Trophoblast cell (in vitro differentiated cells and primary cell): ENCODE data around the gene MRM3.

Experiments
- DNase-seq, 2 donors: peaks; one replicate each; pipeline ENCODE4 v3.0.0-alpha.2; 2016
- H2AFZ ChIP-seq: 2 replicates; pipeline ENCODE4 v1.6.1; 2013; ENCODE audit warnings: low read length, moderate library complexity, mild to moderate bottlenecking; ENCODE audit not compliant: insufficient read depth, poor library complexity
- H2AK5ac ChIP-seq: 2 replicates; pipeline ENCODE4 v1.6.1; 2013; ENCODE audit warnings: mild to moderate bottlenecking, low read length
- H2BK120ac ChIP-seq: 2 replicates; pipeline ENCODE4 v1.6.1; 2013; ENCODE audit warnings: low read length, mild to moderate bottlenecking, moderate library complexity; ENCODE audit not compliant: insufficient read depth, poor library complexity
- H2BK12ac ChIP-seq: 2 replicates; pipeline ENCODE4 v1.6.1; 2013; ENCODE audit warnings: mild to moderate bottlenecking, low read length, moderate library complexity
- H2BK5ac ChIP-seq: 2 replicates; pipeline ENCODE4 v1.6.1; 2013; ENCODE audit warnings: low read length, low read depth, moderate library complexity, mild to moderate bottlenecking; ENCODE audit not compliant: poor library complexity
- H3K14ac ChIP-seq: 2 replicates; pipeline ENCODE4 v1.6.1; 2013; ENCODE audit warnings: mild to moderate bottlenecking, low read length
- H3K18ac ChIP-seq: 2 replicates; pipeline ENCODE4 v1.6.1; 2013; ENCODE audit warnings: mild to moderate bottlenecking, low read length
- H3K23ac ChIP-seq: 2 replicates; pipeline ENCODE4 v1.6.1; 2013; ENCODE audit warnings: low read length
- H3K27ac ChIP-seq: 2 replicates; pipeline ENCODE4 v1.5.1; 2013; ENCODE audit warnings: low read depth, mild to moderate bottlenecking, inconsistent platforms, low read length, moderate library complexity
- H3K27me3 ChIP-seq: 2 replicates; pipeline ENCODE4 v1.6.1; 2013; ENCODE audit warnings: inconsistent platforms, mild to moderate bottlenecking, low read length, moderate library complexity; ENCODE audit not compliant: insufficient read depth
- H3K36me3 ChIP-seq, 2 experiments: 1 replicate in 1 of 2; 2 replicates in 1 of 2; pipeline ENCODE4 v1.6.1; 2013; ENCODE audit warnings: low read length in 2 of 2, mild to moderate bottlenecking in 2 of 2, moderate library complexity in 1 of 2; ENCODE audit not compliant: insufficient read depth in 2 of 2, control insufficient read depth in 1 of 2
- H3K4ac ChIP-seq: 2 replicates; pipeline ENCODE4 v1.6.1; 2013; ENCODE audit warnings: low read depth, mild to moderate bottlenecking, low read length, moderate library complexity
- H3K4me1 ChIP-seq, 2 experiments: 1 replicate in 1 of 2; 2 replicates in 1 of 2; pipeline ENCODE4 v1.6.1; 2013; ENCODE audit warnings: low read length in 2 of 2, mild to moderate bottlenecking in 2 of 2, moderate library complexity in 1 of 2; ENCODE audit not compliant: insufficient read depth in 2 of 2, control insufficient read depth in 1 of 2
- H3K4me2 ChIP-seq: 2 replicates; pipeline ENCODE4 v1.6.1; 2013; ENCODE audit warnings: inconsistent platforms, mild to moderate bottlenecking, low read length, moderate library complexity
- H3K4me3 ChIP-seq: 2 replicates; pipeline ENCODE4 v1.5.1; 2013; ENCODE audit warnings: mild to moderate bottlenecking, low read depth, low read length, inconsistent platforms
- H3K79me1 ChIP-seq: one replicate; pipeline ENCODE4 v1.6.1; 2013; ENCODE audit warnings: low read length
- H3K79me2 ChIP-seq: 2 replicates; pipeline ENCODE4 v1.6.1; 2013; ENCODE audit warnings: low read length, mild to moderate bottlenecking; ENCODE audit not compliant: control insufficient read depth, insufficient read depth, poor library complexity
- H3K9ac ChIP-seq: 2 replicates; pipeline ENCODE4 v1.6.1; 2013; ENCODE audit warnings: mild to moderate bottlenecking, low read length
- H3K9me3 ChIP-seq: 2 replicates; pipeline ENCODE4 v1.6.1; 2013; ENCODE audit warnings: low read depth, mild to moderate bottlenecking, control low read depth, inconsistent platforms, low read length; ENCODE audit not compliant: insufficient read depth
- H4K12ac ChIP-seq: 2 replicates; pipeline ENCODE4 v1.6.1; 2013; ENCODE audit warnings: low read depth, mild to moderate bottlenecking, low read length, moderate library complexity
- H4K8ac ChIP-seq: 2 replicates; pipeline ENCODE4 v1.6.1; 2013; ENCODE audit warnings: low read depth, mild to moderate bottlenecking, low read length, moderate library complexity
- H4K91ac ChIP-seq: one replicate; pipeline ENCODE4 v1.6.1; 2013; ENCODE audit warnings: low read depth, mild to moderate bottlenecking, low read length, moderate library complexity
- WGBS: extraction: QIAGEN DNeasy Blood & Tissue Kit; methylation state at CpG from one replicate; pipeline ENCODE4 v1.1.7; 2013; ENCODE audit warnings: missing lambda C conversion rate; ENCODE audit not compliant: insufficient read length, insufficient coverage; ENCODE audit errors: extremely low coverage; 5-methylcytosine and 5-hydroxymethylcytosine counted together

The MRM3 gene

DNA sequence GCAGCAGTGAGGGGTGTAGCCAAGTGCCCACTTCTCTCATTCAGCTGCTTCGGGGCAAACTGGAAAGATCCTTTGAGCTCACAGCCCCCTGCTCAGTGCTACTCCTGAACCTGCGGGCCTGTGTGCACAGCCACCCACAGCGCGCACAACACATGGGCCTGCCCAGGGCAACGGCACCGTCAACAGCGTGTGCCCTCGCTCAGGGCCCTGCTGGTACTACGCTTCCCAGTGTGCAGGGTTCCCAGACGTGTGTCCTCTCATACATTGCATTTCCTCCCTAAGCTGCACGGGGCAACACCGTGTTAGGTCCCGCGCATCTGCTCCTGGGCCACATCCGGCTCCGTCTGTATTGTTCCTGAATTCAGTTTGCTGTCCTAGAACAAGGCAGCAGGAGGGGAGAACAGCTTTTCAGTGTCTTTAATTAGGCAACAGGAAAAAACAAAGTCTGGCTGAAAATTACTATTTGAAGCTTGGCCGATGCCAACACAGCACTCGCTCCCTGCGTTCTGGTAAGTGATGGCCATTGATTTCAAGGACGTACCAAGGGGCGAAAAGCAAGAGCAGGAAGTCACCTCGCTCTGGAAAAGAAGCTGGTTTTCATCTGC is 15.2 kb downstream of the MRM3 start:
- no peaks in the 10 kb centered on the region for H3K79me2 ChIP-seq
- H4K8ac ChIP-seq = no peak overlapping the region
- no peak overlapping the region for H3K4ac ChIP-seq
- H3K9ac ChIP-seq = no peak overlapping the region
- H3K9me3 ChIP-seq = no peaks in the 10 kb centered on the region
- H3K27me3 ChIP-seq = no peaks in the 10 kb centered on the region
- no CpG with 5 or more reads among the region's 22 CpGs for WGBS
- no peak overlapping the region for H2AK5ac ChIP-seq
- no peak overlapping the region for H4K91ac ChIP-seq
- no peak overlapping the region for H2BK12ac ChIP-seq
- peaks cover 38 to 40% of the 10 kb centered on the region in 2 experiments for H3K36me3 ChIP-seq
- no peak overlapping the region for H3K27ac ChIP-seq
- H2AFZ ChIP-seq = no peak overlapping the region
- no peak overlapping the region for H3K23ac ChIP-seq
- H3K79me1 ChIP-seq = no peaks in the 10 kb centered on the region
- H2BK120ac ChIP-seq = no peak overlapping the region
- no peak overlapping the region for H3K4me2 ChIP-seq
- DNase-seq = no peak
- no peak overlapping the region for H2BK5ac ChIP-seq
- H3K4me1 ChIP-seq = no peaks in the 10 kb centered on the region
- no peak overlapping the region for H3K4me3 ChIP-seq
- H4K12ac ChIP-seq = no peak overlapping the region
- H3K18ac ChIP-seq = no peak overlapping the region
- no peak overlapping the region for H3K14ac ChIP-seq

DNA sequence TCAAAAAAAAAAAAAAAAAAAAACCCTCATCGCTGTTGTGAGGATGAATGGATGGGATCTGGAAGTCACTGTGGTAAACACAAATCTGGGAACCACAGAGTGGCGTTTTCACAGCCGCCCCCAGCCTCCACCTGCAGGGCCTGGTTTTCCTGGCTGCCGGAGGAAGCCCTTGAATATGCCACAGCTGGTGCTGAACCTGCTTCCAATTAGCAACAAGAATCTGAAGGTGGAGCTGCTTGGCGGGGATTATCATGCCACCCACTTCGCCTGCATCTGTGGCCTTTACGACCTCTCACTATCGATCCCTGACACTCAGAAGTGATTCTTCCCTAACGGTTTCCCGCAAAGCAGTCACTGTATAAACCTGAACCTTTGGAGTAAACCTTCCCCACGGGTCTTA is 16.1 kb downstream of the MRM3 start:
- Histone ChIP-seq H3K9me3 (peaks cover under 1% of the 10 kb centered on the region), H3K79me2 (no peaks in the 10 kb centered on the region), H3K79me1 (no peaks in the 10 kb centered on the region), H2BK12ac (no peak overlapping the region), H3K23ac (no peak overlapping the region), H4K8ac (no peak overlapping the region), H2AK5ac (no peak overlapping the region), H3K9ac (no peak overlapping the region), H2BK5ac (no peak overlapping the region), H4K91ac (no peak overlapping the region), H3K4ac (no peak overlapping the region), H3K4me3 (peak overlapping the region; percentile 28), H3K14ac (no peak overlapping the region), H3K18ac (no peak overlapping the region), H3K27ac (no peak overlapping the region), H2AFZ (no peak overlapping the region), H3K4me1 (no peaks in the 10 kb centered on the region), H3K4me2 (no peak overlapping the region), H4K12ac (no peak overlapping the region), H3K36me3 (peaks cover 42 to 45% of the 10 kb centered on the region in 2 experiments), H3K27me3 (no peaks in the 10 kb centered on the region), H2BK120ac (no peak overlapping the region)
- DNase-seq = no peak
- WGBS = no CpG with 5 or more reads among the region's 11 CpGs

DNA sequence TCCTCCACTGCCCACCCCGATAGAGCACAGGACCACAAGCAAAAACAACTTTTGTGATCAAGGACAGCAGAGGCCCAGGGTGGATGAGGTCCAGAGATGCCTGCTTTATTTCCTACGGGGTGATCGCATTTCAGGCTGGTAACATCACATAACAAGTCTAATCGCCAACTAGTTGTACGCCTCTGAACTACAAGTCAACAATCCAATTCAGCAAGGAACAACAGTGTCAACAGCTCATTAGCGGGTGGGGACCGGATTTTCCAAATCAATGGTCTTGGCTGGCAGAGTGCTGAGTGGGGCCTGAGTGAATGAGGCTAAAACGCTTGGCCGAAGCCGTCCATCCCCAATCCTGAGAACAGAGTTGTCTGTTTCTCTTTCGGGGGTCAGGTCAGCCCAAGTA is 17.1 kb downstream of the MRM3 start:
- Histone ChIP-seq H3K27ac (no peak overlapping the region), H3K36me3 (peaks cover 47 to 50% of the 10 kb centered on the region in 2 experiments), H3K4ac (no peak overlapping the region), H3K14ac (no peak overlapping the region), H2AK5ac (no peak overlapping the region), H2BK12ac (no peak overlapping the region), H3K9ac (no peak overlapping the region), H3K4me1 (peaks cover 4 to 6% of the 10 kb centered on the region in 2 experiments), H2BK5ac (no peak overlapping the region), H3K4me3 (no peak overlapping the region), H2BK120ac (no peak overlapping the region), H3K27me3 (no peaks in the 10 kb centered on the region), H2AFZ (no peak overlapping the region), H3K79me2 (no peaks in the 10 kb centered on the region), H3K9me3 (peaks cover 2% of the 10 kb centered on the region), H3K18ac (no peak overlapping the region), H4K91ac (no peak overlapping the region), H4K8ac (no peak overlapping the region), H4K12ac (no peak overlapping the region), H3K79me1 (no peaks in the 10 kb centered on the region), H3K4me2 (no peak overlapping the region), H3K23ac (no peak overlapping the region)
- WGBS = no CpG with 5 or more reads among the region's 11 CpGs
- DNase-seq = no peak

DNA sequence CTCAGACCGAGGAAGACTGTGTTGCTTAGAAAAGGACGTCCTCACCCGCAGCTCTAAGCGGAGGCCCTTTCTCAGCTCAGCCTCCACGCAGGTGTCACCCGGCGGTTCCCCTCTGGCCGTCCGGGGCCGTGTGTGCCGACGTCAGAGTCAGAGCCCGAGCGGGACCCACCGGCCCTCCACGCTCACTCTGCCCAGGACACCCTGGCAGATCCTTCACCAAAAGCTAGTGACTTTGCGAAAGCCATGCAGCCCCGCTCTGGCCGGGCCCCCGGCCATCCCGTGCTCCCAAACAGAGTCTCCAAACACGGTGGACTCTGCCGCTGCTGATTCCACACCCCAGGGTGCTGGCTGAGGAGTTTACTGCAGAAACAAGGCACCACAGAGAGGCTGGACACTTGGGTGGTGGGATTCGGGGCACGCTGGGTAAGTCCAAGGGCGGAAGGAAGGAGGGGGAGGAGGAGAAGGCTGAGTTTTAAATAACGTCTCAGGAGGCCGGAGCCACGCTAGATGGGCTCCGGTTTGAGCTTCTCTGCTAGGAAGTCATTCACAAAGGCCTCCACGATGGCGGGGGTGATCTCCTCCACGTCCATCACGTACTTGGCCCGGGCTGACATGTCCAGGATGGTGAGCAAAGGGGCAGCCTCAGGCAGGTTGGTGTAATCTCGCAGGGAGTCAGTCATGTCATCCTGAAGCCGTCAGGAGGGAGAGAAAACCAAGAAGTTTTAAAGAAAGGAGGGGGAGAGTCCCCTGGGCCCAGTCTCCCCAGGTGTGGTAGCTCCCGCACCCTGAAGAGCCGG is 18.5 kb downstream of the MRM3 start:
- Histone ChIP-seq H4K91ac (no peak overlapping the region), H3K79me1 (no peaks in the 10 kb centered on the region), H3K4me3 (no peak overlapping the region), H4K12ac (no peak overlapping the region), H3K36me3 (peaks cover 51 to 52% of the 10 kb centered on the region in 2 experiments), H2AFZ (no peak overlapping the region), H3K27me3 (no peaks in the 10 kb centered on the region), H3K9ac (no peak overlapping the region), H3K9me3 (peaks cover 2% of the 10 kb centered on the region), H2BK12ac (no peak overlapping the region), H3K4me1 (peaks cover 6 to 8% of the 10 kb centered on the region in 2 experiments), H2BK5ac (no peak overlapping the region), H3K14ac (no peak overlapping the region), H3K79me2 (no peaks in the 10 kb centered on the region), H2BK120ac (no peak overlapping the region), H3K23ac (no peak overlapping the region), H3K4me2 (no peak overlapping the region), H3K4ac (no peak overlapping the region), H3K18ac (no peak overlapping the region), H2AK5ac (no peak overlapping the region), H4K8ac (no peak overlapping the region), H3K27ac (no peak overlapping the region)
- DNase-seq = no peak
- WGBS = no CpG with 5 or more reads among the region's 39 CpGs
